ENCODE data around the gene OSBPL9. TPM values are rescaled to one million over a fixed set of nuclear protein-coding genes. Genes with fewer than 3 reads are reported as not detected.

The OSBPL9 gene
- total and polyA plus RNA-seq, 9 of the 15 experiments (the other 6 are each of a cell fraction or from before 2014, with no cell fraction given): 43.9 to 217 (median 170) TPM

DNA sequence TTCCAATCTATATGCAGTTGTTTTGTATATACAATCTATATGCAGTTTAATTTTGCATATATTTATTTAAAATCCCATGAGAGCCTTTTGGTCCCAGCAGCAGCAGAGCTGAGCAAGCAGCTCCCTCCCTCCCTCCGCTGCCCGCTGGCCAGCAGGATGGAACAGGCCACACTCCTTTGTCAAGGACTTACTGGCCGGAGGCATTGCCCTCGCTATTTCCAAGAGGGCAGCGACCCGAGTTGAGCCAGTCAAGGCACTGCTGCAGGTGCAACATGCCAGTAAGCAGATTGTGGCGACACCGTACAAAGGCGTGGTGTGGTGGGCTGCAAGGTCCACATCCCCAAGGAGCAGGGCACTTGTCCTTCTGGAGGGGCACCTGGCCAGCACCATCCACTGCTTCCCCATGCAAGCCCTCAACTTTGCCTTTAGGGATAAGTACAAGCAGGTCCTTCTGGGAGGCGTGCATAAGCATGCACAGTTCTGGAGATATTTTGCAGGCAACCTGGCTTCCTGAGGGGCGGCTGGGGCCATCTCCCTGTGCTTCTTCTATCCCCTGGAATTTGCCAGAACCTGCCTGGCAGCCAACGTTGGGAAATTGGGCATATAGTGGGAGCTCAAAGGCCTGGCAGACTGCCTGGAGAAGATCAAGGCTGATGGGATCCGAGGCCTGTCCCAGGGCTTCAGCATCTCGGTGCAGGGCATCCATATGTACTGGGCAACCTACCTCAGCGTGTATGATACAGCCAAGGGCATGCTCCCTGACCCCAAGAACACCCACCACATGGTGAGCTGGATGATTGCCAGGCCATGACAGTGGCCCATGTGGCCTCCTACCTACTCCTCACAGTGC is 92.2 kb downstream of the OSBPL9 start:
- 0 out of 2 replicates have a peak, but pooled peaks cover 6% of the 10 kb centered on the region for H4K20me1 ChIP-seq (replicated peaks; ENCODE audit: control insufficient read depth, insufficient read depth, low read length)
- intact Hi-C loops (cut with micrococcal nuclease): no loop called here
- no peak overlapping the region for H3K4me2 ChIP-seq (ENCODE audit: insufficient read depth, low read length)
- H3K9me1 ChIP-seq (ENCODE audit: control insufficient read depth, insufficient read depth, low read length): no peaks in the 10 kb centered on the region
- H2AFZ ChIP-seq (ENCODE audit: low read depth, low read length): no peak overlapping the region
- no TSS peak for BruUV-seq (replicated peaks)
- no peak for FAIRE-seq
- no peaks in the 10 kb centered on the region for H3K9me3 ChIP-seq (replicated peaks; ENCODE audit: control insufficient read depth, insufficient read depth, low read depth, low read length)
- H3K4me1 ChIP-seq (replicated peaks in 1 of 2; ENCODE audit: control insufficient read depth in 2 of 2, insufficient read depth in 2 of 2, low read length in 2 of 2): no peaks in the 10 kb centered on the region
- DNase-seq (ENCODE audit: extremely low read depth in 1 of 4, low spot score in 3 of 4): no peak
- no peaks in the 10 kb centered on the region for H3K36me3 ChIP-seq (ENCODE audit: control insufficient read depth, insufficient read depth, low read length)
- H3K79me2 ChIP-seq (ENCODE audit: control insufficient read depth, insufficient read depth, low read length): peaks cover 16% of the 10 kb centered on the region
- no peak overlapping the region for H3K4me3 ChIP-seq
- ChIA-PET POLR2A (interaction anchor here (0.6 to 1.1 kb wide), 5 partner anchors 9 to 82 kb away, joined by 3 to 5 read pairs (median 4); no protein-coding TSS in a partner anchor), CTCF (ENCODE audit: low intra/inter-chr PET ratio) (no interaction called here)
- H3K27me3 ChIP-seq (ENCODE audit: control insufficient read depth in 2 of 2, insufficient read depth in 2 of 2, low read length in 2 of 2): no peaks in the 10 kb centered on the region
- no peak overlapping the region for H3K27ac ChIP-seq (ENCODE audit: extremely low read depth, low read depth, low read length)
- peak overlapping the region in 1 of 2 experiments; percentile 69; a peak in 2 of 4 replicates for H3K9ac ChIP-seq (ENCODE audit: insufficient read depth in 1 of 2, low read depth in 2 of 2, low read length in 2 of 2)
- TF ChIP-seq POLR3G (IDR thresholded peaks at IDR 0.05; ENCODE audit: extremely low read depth, insufficient read length, insufficient replicate concordance) (no peak), MED1 (CRISPR knock-in tag; IDR thresholded peaks at IDR 0.05; ENCODE audit: borderline replicate concordance) (no peak), NFIC (IDR thresholded peaks at IDR 0.05) (peak; percentile 52), LEF1 (IDR thresholded peaks at IDR 0.05) (no peak), ZC3H11A (IDR thresholded peaks at IDR 0.05; ENCODE audit: low read depth, low read length) (no peak), PYGO2 (tag; IDR thresholded peaks at IDR 0.05) (no peak), SNIP1 (IDR thresholded peaks at IDR 0.05; ENCODE audit: low read depth) (no peak), ZNF121 (CRISPR knock-in tag; conservative IDR thresholded peaks at IDR 0.05) (no peak), ZNF175 (CRISPR knock-in tag; IDR thresholded peaks at IDR 0.05; ENCODE audit: low read depth) (no peak), ZNF143 (CRISPR knock-in tag; IDR thresholded peaks at IDR 0.05) (0 out of 2 replicates have a peak, but pooled peaks have one; percentile 16), POLR2H (tag; IDR thresholded peaks at IDR 0.05; ENCODE audit: low read depth) (no peak), COPS2 (conservative IDR thresholded peaks at IDR 0.05) (no peak), STAG1 (CRISPR knock-in tag; IDR thresholded peaks at IDR 0.05; ENCODE audit: borderline replicate concordance) (0 out of 2 replicates have a peak, but pooled peaks have one; percentile 27), PHF8 (IDR thresholded peaks at IDR 0.05; ENCODE audit: borderline replicate concordance, low read length) (no peak), POLR2AphosphoS5 (IDR thresholded peaks at IDR 0.05; ENCODE audit: control insufficient read depth, insufficient read depth, low read depth, low read length) (no peak), NCOA4 (IDR thresholded peaks at IDR 0.05; ENCODE audit: partially characterized antibody) (no peak)
- TF ChIP-seq, protein P1, sequence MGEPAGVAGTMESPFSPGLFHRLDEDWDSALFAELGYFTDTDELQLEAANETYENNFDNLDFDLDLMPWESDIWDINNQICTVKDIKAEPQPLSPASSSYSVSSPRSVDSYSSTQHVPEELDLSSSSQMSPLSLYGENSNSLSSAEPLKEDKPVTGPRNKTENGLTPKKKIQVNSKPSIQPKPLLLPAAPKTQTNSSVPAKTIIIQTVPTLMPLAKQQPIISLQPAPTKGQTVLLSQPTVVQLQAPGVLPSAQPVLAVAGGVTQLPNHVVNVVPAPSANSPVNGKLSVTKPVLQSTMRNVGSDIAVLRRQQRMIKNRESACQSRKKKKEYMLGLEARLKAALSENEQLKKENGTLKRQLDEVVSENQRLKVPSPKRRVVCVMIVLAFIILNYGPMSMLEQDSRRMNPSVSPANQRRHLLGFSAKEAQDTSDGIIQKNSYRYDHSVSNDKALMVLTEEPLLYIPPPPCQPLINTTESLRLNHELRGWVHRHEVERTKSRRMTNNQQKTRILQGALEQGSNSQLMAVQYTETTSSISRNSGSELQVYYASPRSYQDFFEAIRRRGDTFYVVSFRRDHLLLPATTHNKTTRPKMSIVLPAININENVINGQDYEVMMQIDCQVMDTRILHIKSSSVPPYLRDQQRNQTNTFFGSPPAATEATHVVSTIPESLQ (CRISPR knock-in tag; IDR thresholded peaks at IDR 0.05): no peak
- WGBS (ENCODE audit: insufficient coverage, low coverage, missing lambda C conversion rate): 81% methylated on average over 15 of the region's 15 CpGs
- ATAC-seq: peak; percentile 32; the same call in 2 of the 3 replicates
- in situ Hi-C loops (cut with MboI): no loop called here
